Body of pancreas (tissue), 4 donors: ENCODE data around the gene WASL. TPM values are rescaled to one million over a fixed set of nuclear protein-coding genes. Genes with fewer than 3 reads are reported as not detected.
A peak's percentile ranks its signal among the peaks of the same experiment; 100 is the strongest.

ENCODE experiments used
- ATAC-seq: fragments of 150-250 bp; one replicate; pipeline ENCODE4 v1.9.1; 2016
- DNase-seq, 4 donors: peaks; one replicate each; pipeline ENCODE4 v3.0.0-alpha.2; 2019
- H3K27ac ChIP-seq, 4 donors: fragments of 200-600 bp; sonication (generic); 1 replicate in 3 of 4; 2 replicates in 1 of 4; pipeline versions ENCODE4 v1.5.1 to v1.6.1; 2016 to 2019; ENCODE audit warnings: mild to moderate bottlenecking in 1 of 4, mixed read lengths in 1 of 4, moderate library complexity in 1 of 4
- H3K27me3 ChIP-seq, 2 donors: fragments of 200-600 bp; sonication (generic); one replicate each; pipeline ENCODE4 v1.6.0; 2016; ENCODE audit warnings: mild to moderate bottlenecking in 1 of 2
- H3K36me3 ChIP-seq, 2 donors: fragments of 200-600 bp; sonication (generic); replicated peaks in 1 of 2; 2 replicates each; pipeline ENCODE4 v1.5.1; 2016; ENCODE audit warnings: low read depth in 2 of 2; ENCODE audit not compliant: insufficient read depth in 1 of 2
- H3K4me1 ChIP-seq: fragments of 200-600 bp; sonication (generic); one replicate; pipeline ENCODE4 v1.6.0; 2016
- H3K4me3 ChIP-seq, 2 donors: fragments of 200-600 bp; sonication (generic); 1 replicate in 1 of 2; 2 replicates in 1 of 2; pipeline ENCODE4 v1.5.1; 2016 to 2019
- H3K9me3 ChIP-seq, 3 donors: fragments of 200-600 bp; sonication (generic); 1 replicate in 2 of 3; 2 replicates in 1 of 3; pipeline ENCODE4 v1.5.1; 2016
- POLR2A ChIP-seq, 3 donors: fragments of 450-650 bp; IDR thresholded peaks; one replicate each; pipeline ENCODE4 v1.6.1; 2016; ENCODE audit warnings: antibody characterized with exemption in 3 of 3, mild to moderate bottlenecking in 2 of 3
- WGBS, 2 donors: methylation state at CpG; one replicate each; pipeline ENCODE4 v1.1.5; 2017; 5-methylcytosine and 5-hydroxymethylcytosine counted together
- intact Hi-C: fragments of 100-400 bp; cut with DNase I; formaldehyde crosslinking; loops from one replicate; pipeline ENCODE4 v1.15.1; 2023
- total RNA-seq, 2 donors: library from RNA; depleted of rRNA; stranded (reverse); fragments of >200 nt; gene quantifications; one replicate each; pipeline ENCODE4 v1.1.0, GENCODE V29; 2016
- TF ChIP-seq, protein P1 (sequence below), 7 experiments: fragments of 450-650 bp in 4 of 7; fragments of 200-600 bp in 3 of 7; sonication (generic) in 3 of 7; IDR thresholded peaks; one replicate each; pipeline ENCODE4 v1.5.1; 2016 to 2019; ENCODE audit warnings: antibody characterized with exemption in 7 of 7

WASL gene
- total RNA-seq, 2 donors from 2014 or later = 12.9 to 20.5 TPM

DNA sequence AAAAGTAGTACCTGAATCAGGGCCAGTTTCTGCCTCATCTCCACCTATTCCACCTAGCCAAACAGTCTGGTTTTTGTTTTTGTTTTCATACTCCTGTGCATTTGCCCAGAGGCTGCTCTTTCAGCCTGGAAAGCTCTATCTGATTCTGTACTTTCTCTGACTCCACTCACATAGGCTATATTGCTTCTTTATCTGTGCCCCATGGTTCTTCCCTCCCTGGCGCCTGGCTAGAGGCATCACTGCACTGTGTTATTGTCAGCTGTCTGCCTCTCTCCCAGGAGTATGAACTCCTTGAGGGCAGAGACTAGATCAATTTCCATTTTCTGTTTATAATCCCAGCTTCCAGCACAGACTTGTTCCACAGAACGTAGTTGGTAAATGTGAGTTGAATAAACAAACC lies 98.2 kb downstream of the WASL start:
- intact Hi-C loops = no loop called here
- WGBS, 2 donors = 83 to 85% methylated on average over 2 of the region's 2 CpGs

DNA sequence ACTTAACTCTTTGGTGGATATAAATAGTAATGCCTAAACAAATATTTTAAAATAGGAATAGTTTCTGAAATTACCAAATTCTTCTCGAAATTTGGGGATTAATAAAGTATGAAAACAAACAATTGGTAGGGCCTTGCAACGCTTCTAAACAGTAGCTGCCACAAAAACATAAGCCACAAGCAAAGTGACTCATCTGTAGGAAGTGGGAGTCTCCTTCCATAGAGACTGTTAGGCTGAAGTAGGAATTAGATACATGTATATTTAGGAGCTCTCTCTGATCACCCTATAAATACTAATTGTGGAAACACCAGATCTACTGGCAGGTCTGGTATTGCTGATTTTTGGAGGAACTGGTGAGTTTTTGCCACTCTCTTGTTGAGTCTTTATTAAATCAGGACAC lies 98.8 kb downstream of the WASL start:
- no peaks in the 10 kb centered on the region for H3K9me3 ChIP-seq
- WGBS, 2 donors = 68 to 79% methylated on average over 2 of the region's 2 CpGs
- TF ChIP-seq, protein P1, sequence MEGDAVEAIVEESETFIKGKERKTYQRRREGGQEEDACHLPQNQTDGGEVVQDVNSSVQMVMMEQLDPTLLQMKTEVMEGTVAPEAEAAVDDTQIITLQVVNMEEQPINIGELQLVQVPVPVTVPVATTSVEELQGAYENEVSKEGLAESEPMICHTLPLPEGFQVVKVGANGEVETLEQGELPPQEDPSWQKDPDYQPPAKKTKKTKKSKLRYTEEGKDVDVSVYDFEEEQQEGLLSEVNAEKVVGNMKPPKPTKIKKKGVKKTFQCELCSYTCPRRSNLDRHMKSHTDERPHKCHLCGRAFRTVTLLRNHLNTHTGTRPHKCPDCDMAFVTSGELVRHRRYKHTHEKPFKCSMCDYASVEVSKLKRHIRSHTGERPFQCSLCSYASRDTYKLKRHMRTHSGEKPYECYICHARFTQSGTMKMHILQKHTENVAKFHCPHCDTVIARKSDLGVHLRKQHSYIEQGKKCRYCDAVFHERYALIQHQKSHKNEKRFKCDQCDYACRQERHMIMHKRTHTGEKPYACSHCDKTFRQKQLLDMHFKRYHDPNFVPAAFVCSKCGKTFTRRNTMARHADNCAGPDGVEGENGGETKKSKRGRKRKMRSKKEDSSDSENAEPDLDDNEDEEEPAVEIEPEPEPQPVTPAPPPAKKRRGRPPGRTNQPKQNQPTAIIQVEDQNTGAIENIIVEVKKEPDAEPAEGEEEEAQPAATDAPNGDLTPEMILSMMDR (IDR thresholded peaks at IDR 0.05) = no peak
- no peak for TF ChIP-seq POLR2A (IDR thresholded peaks at IDR 0.05)

More for the DNA sequence above, 98.2 kb downstream of the WASL start:
- no peak overlapping the region for H3K27ac ChIP-seq
- ATAC-seq = no peak
- H3K36me3 ChIP-seq = no peaks in the 10 kb centered on the region
- peaks cover 4% of the 10 kb centered on the region for H3K4me1 ChIP-seq
- H3K4me3 ChIP-seq = no peak overlapping the region
- H3K9me3 ChIP-seq = no peaks in the 10 kb centered on the region
- no peak for DNase-seq
- no peaks in the 10 kb centered on the region for H3K27me3 ChIP-seq
- TF ChIP-seq, protein P1 (IDR thresholded peaks at IDR 0.05) = no peak
- no peak for TF ChIP-seq POLR2A (IDR thresholded peaks at IDR 0.05)

DNA sequence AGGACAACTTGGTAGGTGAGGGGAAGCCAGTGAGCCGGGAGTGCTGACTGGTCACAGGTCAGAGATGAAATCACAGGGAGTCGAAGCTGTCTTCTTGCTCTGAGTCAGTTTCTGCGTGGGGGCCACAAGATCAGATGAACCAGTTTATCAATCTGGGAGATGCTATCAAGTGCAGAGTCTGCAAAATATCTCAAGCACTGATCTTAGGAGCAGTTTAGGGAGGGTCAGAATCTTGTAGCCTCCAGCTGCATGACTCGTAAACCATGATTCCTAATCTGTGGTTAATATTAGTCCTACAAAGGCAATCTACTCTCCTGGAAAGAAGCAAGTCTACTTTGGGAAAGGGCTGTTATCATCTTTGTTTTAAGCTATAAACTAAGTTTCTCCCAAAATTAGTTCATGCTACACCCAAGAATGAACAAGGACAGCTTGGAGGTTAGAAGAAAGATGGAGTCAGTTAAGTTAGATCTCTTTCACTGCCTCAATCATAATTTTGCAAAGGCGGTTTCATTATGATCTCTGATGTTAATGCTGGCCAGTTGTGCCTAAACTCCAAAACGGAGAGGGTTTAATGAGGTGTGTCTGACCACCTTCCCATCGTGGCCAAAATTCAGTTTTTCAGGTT lies 101.6 kb downstream of the WASL start:
- ATAC-seq (no peak), DNase-seq (no peak)
- TF ChIP-seq, protein P1 (IDR thresholded peaks at IDR 0.05) = no peak
- no peak for TF ChIP-seq POLR2A (IDR thresholded peaks at IDR 0.05)
- H3K27ac ChIP-seq = no peak overlapping the region
- 82 to 92% methylated on average over 7 of the region's 7 CpGs for WGBS, 2 donors
- H3K4me3 ChIP-seq = no peak overlapping the region
- H3K9me3 ChIP-seq = no peaks in the 10 kb centered on the region
- intact Hi-C loops = no loop called here
- H3K36me3 ChIP-seq = no peaks in the 10 kb centered on the region
- no peaks in the 10 kb centered on the region for H3K27me3 ChIP-seq
- peaks cover 21% of the 10 kb centered on the region for H3K4me1 ChIP-seq

More for the DNA sequence above, 98.8 kb downstream of the WASL start:
- Histone ChIP-seq H3K4me3 (no peak overlapping the region), H3K27ac (no peak overlapping the region), H3K36me3 (no peaks in the 10 kb centered on the region), H3K27me3 (no peaks in the 10 kb centered on the region), H3K4me1 (peaks cover 6% of the 10 kb centered on the region)
- ATAC-seq (no peak), DNase-seq (no peak)
- intact Hi-C loops = no loop called here

DNA sequence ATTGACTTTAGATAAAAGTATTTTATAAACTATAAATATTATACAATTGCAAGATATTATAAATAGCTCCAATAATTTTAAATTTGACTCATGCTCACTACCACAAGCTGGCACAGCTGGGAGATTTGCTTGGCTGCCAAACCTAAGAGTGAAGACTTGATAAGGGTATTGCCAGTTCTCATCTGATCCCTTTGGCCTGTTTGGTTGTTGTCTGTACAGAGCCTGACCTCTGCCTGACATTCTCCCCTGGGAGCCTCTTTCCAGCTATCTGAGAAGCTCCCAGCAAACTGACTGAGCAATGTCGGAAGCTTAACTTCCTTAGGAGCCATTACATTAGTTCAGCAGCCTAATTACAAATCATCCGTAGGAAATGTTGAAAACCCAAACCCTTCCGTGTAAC lies 103.3 kb downstream of the WASL start:
- Histone ChIP-seq H3K9me3 (no peaks in the 10 kb centered on the region), H3K4me3 (no peak overlapping the region), H3K36me3 (no peaks in the 10 kb centered on the region), H3K4me1 (peaks cover 21% of the 10 kb centered on the region), H3K27ac (no peak overlapping the region), H3K27me3 (no peaks in the 10 kb centered on the region)
- 59 to 61% methylated on average over 3 of the region's 3 CpGs for WGBS, 2 donors
- intact Hi-C loops = no loop called here
- TF ChIP-seq POLR2A (IDR thresholded peaks at IDR 0.05) = no peak
- TF ChIP-seq, protein P1 (IDR thresholded peaks at IDR 0.05) = no peak
- ATAC-seq (no peak), DNase-seq (peak in 1 of 4 donors; percentile 39)
